Kidney (tissue), 14 donors: ENCODE data around the gene ZSWIM6. TPM values are rescaled to one million over a fixed set of nuclear protein-coding genes. Genes with fewer than 3 reads are reported as not detected.

Source experiments
- DNase-seq, 5 donors: peaks; one replicate each; pipeline ENCODE4 v3.0.0-alpha.2; 2013 to 2020
- FAIRE-seq: peaks from 2 replicates; lab custom pipeline; 2012; peaks lifted over from hg19 to GRCh38; lab: Jason Lieb, UNC
- H3K27ac ChIP-seq, 2 donors: one replicate each; pipeline ENCODE4 v1.7.0; 2013; ENCODE audit warnings: low read depth in 2 of 2, low read length in 2 of 2, inconsistent platforms in 1 of 2
- H3K27me3 ChIP-seq: one replicate; pipeline ENCODE4 v1.7.1; 2013; ENCODE audit warnings: low read length, inconsistent platforms; ENCODE audit not compliant: control insufficient read depth, insufficient read depth
- H3K36me3 ChIP-seq, 3 donors: one replicate each; pipeline versions ENCODE4 v1.7.0 to v1.7.1; 2013; ENCODE audit warnings: low read length in 3 of 3, control low read depth in 1 of 3, inconsistent platforms in 1 of 3; ENCODE audit not compliant: insufficient read depth in 3 of 3, control insufficient read depth in 2 of 3
- H3K4me1 ChIP-seq, 3 donors: one replicate each; pipeline versions ENCODE4 v1.7.0 to v1.7.1; 2013; ENCODE audit warnings: low read length in 3 of 3, inconsistent platforms in 1 of 3, low read depth in 1 of 3; ENCODE audit not compliant: control insufficient read depth in 2 of 3, insufficient read depth in 2 of 3
- H3K4me3 ChIP-seq, 3 donors: one replicate each; pipeline versions ENCODE4 v1.7.0 to v1.8.1; 2013; ENCODE audit warnings: low read length in 3 of 3, control low read depth in 1 of 3, inconsistent platforms in 1 of 3
- H3K9ac ChIP-seq, 3 donors: one replicate each; pipeline versions ENCODE4 v1.7.0 to v1.7.1; 2013; ENCODE audit warnings: low read length in 3 of 3, control low read depth in 1 of 3, inconsistent platforms in 1 of 3
- H3K9me3 ChIP-seq, 3 donors: one replicate each; pipeline versions ENCODE4 v1.7.0 to v1.7.1; 2013; ENCODE audit warnings: low read length in 3 of 3, control low read depth in 1 of 3, inconsistent platforms in 1 of 3; ENCODE audit not compliant: control insufficient read depth in 2 of 3, insufficient read depth in 1 of 3
- intact Hi-C: fragments of 100-400 bp; cut with DNase I; formaldehyde crosslinking; loops from one replicate; pipeline ENCODE4 v1.11.1; 2022
- polyA plus RNA-seq: library from polyadenylated mRNA; stranded (reverse); fragments of 350-450 nt; fragmentation: Illumina TruSeq; extraction: RNeasy Lipid Tissue Mini Kit (QIAGEN cat#74804); gene quantifications from one replicate; pipeline ENCODE4 v1.2.3, GENCODE V29; 2014; ENCODE audit warnings: low read depth, low replicate concordance; ENCODE audit not compliant: insufficient read depth
- total RNA-seq: library from RNA; stranded (reverse); fragmentation: NEBNext Ultra II Directional; extraction: Animal tissue kit (Norgen Biotek cat#: 25700); gene quantifications from one replicate; pipeline ENCODE4 v1.2.1, GENCODE V29; 2021
- TF ChIP-seq, protein P1 (sequence below): IDR thresholded peaks from 3 replicates; pipeline ENCODE4 v1.5.1; 2012; ENCODE audit warnings: mild to moderate bottlenecking, moderate library complexity, borderline replicate concordance; ENCODE audit not compliant: insufficient read depth; ENCODE audit errors: extremely low read depth
- donor health status: control.
- donor health status: control.
- donor health status: control.
- donor health status: control.
- donor health status: control.
- donor health status: DM: yes; HTN: yes; CAD: no.
- donor health status: Normal renal cell carcinoma (clear cell type).

The ZSWIM6 gene
- total and polyA plus RNA-seq, 2 donors from 2014 or later, result 2.9 to 20.3 TPM

DNA sequence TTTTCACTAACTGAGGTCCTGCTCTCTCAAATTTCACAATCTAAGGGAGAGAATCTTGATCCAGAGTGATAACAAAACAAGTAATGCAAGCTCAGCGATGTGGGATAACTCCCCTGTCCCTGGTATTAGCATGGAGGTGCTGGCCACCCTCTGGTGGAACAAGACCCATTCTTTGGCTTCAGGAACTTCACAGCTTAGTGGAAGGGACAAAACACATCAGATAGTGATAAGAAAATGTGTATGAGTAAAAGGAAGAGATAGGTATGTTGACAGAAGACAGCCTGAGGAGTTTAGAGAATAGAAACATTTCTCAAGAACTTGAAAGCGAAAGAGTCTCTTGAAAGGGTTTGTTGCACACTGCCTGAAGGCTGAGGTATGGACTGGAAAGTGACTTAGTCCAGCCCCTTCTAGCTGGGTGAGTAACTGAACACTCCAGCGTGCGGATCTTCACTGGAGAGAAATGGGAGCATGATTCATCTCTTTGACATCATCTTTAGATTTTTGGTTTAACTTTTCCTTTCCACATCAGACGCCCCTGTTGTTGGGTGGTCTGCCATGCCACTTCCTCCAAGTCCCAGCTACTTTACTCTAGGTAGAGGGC is 25.4 kb upstream of the ZSWIM6 start:
- DNase-seq, result no peak
- H3K4me3 ChIP-seq, result no peak overlapping the region
- FAIRE-seq, result no peak
- intact Hi-C loops, result no loop called here
- no peak overlapping the region for H3K9ac ChIP-seq
- H3K9me3 ChIP-seq, result no peaks in the 10 kb centered on the region
- no peaks in the 10 kb centered on the region for H3K36me3 ChIP-seq
- H3K27me3 ChIP-seq, result no peaks in the 10 kb centered on the region
- TF ChIP-seq, protein P1, sequence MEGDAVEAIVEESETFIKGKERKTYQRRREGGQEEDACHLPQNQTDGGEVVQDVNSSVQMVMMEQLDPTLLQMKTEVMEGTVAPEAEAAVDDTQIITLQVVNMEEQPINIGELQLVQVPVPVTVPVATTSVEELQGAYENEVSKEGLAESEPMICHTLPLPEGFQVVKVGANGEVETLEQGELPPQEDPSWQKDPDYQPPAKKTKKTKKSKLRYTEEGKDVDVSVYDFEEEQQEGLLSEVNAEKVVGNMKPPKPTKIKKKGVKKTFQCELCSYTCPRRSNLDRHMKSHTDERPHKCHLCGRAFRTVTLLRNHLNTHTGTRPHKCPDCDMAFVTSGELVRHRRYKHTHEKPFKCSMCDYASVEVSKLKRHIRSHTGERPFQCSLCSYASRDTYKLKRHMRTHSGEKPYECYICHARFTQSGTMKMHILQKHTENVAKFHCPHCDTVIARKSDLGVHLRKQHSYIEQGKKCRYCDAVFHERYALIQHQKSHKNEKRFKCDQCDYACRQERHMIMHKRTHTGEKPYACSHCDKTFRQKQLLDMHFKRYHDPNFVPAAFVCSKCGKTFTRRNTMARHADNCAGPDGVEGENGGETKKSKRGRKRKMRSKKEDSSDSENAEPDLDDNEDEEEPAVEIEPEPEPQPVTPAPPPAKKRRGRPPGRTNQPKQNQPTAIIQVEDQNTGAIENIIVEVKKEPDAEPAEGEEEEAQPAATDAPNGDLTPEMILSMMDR, result no peak
- no peak overlapping the region for H3K27ac ChIP-seq
- peaks cover 0 to 2% (median 0%) of the 10 kb centered on the region in 3 donors for H3K4me1 ChIP-seq

DNA sequence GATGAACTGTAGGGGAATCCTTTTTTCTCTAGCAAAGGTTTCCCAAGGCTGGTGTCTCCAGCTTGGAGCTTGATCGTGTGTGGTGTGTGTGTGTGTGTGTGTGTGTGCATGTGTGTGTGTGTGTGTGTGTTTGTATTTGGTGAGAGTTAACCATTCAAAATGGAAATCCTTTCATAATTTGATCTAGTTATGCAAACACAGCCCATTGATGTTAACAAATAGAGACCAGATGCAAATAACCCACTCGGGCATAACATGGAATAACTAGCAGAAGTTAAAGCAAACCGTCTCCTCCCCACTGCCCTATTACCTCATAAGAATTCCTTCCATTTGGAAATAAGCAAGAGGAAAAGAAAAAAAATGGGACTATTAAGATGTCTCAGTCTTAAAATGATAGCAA is 24.9 kb upstream of the ZSWIM6 start:
- TF ChIP-seq, protein P1, result no peak
- Histone ChIP-seq H3K4me3 (no peak overlapping the region), H3K27me3 (no peaks in the 10 kb centered on the region), H3K4me1 (peaks cover 0 to 2% (median 0%) of the 10 kb centered on the region in 3 donors), H3K36me3 (no peaks in the 10 kb centered on the region), H3K9ac (no peak overlapping the region), H3K27ac (no peak overlapping the region), H3K9me3 (no peaks in the 10 kb centered on the region)
- intact Hi-C loops, result no loop called here
- DNase-seq (no peak), FAIRE-seq (no peak)

DNA sequence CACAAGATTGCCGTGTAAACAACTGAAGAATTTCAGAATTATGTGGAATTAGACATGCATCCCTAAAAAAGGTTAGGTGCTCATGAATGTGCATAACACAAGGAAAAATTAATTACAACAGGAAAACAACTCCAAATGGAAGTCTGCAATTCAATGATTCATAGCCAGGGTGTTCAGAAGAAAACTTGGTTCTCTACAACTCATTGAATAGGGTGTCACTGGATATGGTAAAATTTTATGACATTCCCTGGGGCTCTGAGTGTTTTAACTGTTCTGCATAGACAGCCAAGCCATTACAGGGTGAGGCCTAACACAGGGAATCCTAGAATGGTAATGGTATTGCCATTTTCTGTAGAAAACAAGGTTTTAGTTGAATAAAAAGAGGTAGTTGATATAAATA is 24.4 kb upstream of the ZSWIM6 start:
- Histone ChIP-seq H3K9me3 (no peaks in the 10 kb centered on the region), H3K4me1 (peaks cover 0 to 2% (median 0%) of the 10 kb centered on the region in 3 donors), H3K27ac (no peak overlapping the region), H3K36me3 (no peaks in the 10 kb centered on the region), H3K27me3 (no peaks in the 10 kb centered on the region), H3K4me3 (no peak overlapping the region), H3K9ac (no peak overlapping the region)
- TF ChIP-seq, protein P1, result no peak
- no peak for DNase-seq
- FAIRE-seq, result no peak
- intact Hi-C loops, result no loop called here

DNA sequence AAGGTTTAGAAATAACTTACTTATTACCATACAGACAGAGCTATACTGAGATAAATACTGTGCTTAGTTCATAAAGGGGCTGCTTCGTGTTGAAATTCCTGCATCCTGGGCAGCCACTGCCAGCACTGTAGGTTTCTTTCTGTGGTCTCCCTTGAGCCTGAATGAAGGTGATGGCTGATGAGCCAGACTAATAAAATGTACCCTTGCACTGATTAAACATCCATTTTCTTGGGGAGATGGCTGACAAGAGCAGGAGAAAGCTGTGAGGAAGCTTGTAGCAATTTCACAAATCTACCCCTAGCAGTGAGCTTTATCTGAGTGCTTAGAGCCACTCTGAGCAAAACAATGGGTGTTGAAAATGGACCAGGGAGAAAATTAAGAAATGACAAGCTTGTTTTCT is 23.3 kb upstream of the ZSWIM6 start:
- Histone ChIP-seq H3K9ac (no peak overlapping the region), H3K4me3 (no peak overlapping the region), H3K27ac (no peak overlapping the region), H3K36me3 (no peaks in the 10 kb centered on the region), H3K4me1 (no peaks in the 10 kb centered on the region), H3K27me3 (no peaks in the 10 kb centered on the region), H3K9me3 (no peaks in the 10 kb centered on the region)
- FAIRE-seq (no peak), DNase-seq (no peak)
- intact Hi-C loops, result no loop called here
- TF ChIP-seq, protein P1, result no peak
